Limb (tissue), 2 donors: ENCODE results near the gene CASK.

ENCODE experiments used
- DNase-seq, 2 donors: peaks; one replicate each; pipeline ENCODE4 v3.0.0-alpha.2; 2016; ENCODE audit errors: extremely low spot score in 2 of 2

CASK gene

DNA sequence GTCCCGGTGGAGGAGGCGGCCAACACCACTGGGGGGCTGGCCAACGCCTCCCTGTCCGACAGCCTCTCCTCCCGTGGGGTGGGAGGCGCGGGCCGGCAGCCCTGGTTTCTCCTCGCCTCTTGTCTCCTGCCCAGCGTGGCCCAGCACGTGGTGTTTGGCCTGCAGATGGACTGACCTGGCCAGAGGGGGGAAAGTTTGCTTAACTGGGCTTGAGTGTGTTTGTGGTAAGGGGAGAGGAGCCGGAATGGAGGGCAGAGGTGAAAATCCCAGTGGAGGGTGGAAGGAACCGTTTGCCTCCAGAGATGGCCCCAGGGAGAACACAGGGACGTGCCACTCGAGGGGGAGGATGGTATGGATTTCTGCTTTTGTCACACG, 448.6 kb downstream of the CASK start:
- DNase-seq, result no peak

DNA sequence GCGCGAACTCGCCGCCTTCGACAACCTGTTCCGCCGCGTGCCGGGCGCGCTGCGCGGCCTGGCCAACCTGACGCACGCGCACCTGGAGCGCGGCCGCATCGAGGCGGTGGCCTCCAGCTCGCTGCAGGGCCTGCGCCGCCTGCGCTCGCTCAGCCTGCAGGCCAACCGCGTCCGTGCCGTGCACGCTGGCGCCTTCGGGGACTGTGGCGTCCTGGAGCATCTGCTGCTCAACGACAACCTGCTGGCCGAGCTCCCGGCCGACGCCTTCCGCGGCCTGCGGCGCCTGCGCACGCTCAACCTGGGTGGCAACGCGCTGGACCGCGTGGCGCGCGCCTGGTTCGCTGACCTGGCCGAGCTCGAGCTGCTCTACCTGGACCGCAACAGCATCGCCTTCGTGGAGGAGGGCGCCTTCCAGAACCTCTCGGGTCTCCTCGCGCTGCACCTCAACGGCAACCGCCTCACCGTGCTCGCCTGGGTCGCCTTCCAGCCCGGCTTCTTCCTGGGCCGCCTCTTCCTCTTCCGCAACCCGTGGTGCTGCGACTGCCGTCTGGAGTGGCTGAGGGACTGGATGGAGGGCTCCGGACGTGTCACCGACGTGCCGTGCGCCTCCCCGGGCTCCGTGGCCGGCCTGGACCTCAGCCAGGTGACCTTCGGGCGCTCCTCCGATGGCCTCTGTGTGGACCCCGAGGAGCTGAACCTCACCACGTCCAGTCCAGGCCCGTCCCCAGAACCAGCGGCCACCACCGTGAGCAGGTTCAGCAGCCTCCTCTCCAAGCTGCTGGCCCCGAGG, 449.2 kb downstream of the CASK start:
- no peak for DNase-seq

DNA sequence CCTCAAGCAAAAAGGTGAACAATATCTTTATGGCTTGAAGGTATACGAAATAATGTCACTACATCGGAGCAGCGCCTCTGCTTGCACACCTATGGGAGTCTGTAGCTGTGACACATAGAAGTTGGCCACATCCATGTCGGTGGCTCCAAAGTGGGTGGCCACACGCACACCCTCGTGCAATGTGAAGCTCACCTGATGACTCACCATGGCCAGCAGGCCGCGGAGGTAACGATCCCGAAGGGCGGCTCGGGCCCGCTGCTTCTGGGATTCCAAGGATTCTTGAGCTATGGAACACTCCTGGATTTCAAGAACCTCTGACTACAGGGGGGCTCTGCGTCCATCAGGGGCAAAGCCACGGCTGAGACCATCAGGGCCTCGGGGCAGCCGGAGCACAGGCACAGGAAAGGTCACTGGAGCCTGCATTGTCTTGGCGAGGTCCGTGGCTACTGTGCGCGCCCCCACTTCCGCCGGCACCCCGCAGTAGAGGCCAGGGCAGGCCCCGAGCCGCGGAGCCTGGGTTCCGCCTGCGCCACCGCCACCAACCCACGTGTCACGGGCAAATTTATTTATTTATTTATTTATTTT, 451.0 kb downstream of the CASK start:
- DNase-seq, result no peak

DNA sequence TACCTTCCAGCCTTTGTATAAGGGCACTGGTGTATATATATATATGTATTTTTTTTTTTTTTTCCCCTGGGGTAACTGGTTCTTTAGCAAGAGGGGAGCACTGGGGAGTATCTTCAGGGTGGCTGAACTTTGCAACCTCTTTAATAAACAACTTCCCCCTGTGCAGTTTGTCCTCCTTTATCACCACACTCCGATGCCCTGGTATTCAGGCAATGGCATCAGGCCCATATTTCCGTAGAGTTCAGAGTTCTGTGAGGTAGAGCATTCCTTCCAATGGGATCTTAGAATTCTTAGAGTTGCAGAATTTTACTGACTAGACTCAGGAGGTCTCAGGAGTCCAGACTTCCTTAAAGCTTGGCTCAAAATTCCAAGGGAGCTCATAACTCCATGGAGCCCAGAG, 451.6 kb downstream of the CASK start:
- no peak for DNase-seq

DNA sequence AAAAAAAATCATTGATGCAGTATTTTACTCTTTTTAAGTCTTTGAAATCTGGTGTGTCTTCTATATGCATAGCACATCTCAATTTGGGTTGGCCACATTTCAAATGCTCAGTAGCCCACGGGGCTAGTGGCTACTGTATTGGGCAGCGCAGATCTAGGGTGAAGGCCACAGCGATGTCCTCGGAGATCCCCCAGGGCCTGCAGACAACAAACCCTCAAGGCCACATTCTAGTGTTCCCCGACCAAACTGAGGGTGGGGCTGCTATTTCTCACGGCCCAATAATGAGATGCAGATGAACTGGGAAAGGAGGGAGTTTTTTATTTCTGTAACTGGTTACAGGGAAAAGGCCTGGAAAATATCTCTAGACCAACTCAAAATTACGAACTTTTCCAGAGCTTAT, 452.6 kb downstream of the CASK start:
- DNase-seq, result no peak

DNA sequence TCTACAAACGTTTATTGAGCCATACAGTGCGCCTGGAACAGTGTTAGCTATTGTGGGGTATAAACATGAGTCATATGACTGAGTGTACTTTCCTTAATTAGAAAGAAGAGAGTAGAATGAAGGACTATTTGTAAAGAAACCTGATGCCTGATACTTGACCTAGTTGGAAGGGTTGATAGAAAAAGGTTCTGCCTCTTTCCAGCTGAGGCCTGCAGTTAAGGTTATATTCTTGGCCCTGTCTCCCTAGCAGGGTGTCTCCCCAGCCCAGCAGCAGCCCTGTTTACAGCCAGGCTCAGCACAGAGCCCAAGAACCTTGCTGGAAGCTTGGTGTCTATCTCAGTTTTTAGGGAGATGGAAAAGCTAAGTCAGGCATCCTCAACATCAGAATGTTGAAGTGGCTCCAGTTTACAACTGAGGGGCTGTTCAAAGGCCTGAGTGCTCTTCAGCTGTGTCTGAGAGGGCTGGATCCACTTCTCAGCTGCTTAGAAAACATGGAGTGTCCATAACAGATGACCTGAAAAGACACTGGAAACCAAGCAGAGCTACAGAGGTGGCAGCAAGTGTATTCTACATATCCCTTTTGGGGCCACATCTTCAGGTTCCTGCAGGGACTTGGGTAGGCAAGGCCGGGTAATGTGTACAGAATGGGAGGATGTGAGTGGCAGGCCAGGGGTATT, 454.6 kb downstream of the CASK start:
- no peak for DNase-seq
